GM10847 (cell line): ENCODE results near the gene TCF25.

ENCODE experiments used
- POLR2A ChIP-seq: IDR thresholded peaks from 2 replicates; pipeline ENCODE4 v1.6.1; 2011; ENCODE audit not compliant: insufficient read length; ENCODE audit errors: extremely low read depth

Gene TCF25

GRCh38 chr16:89863741-89864526 lies 9.5 kb upstream of the TCF25 start:
- TF ChIP-seq POLR2A: peak; percentile 14

GRCh38 chr16:89864527-89864820 lies 8.9 kb upstream of the TCF25 start:
- no peak for TF ChIP-seq POLR2A

- TF ChIP-seq POLR2A: no peak
Observed at GRCh38 chr16:89867918-89868317, 5.5 kb upstream of the TCF25 start.

GRCh38 chr16:89869911-89870310 lies 3.5 kb upstream of the TCF25 start:
- TF ChIP-seq POLR2A: no peak

- no peak for TF ChIP-seq POLR2A
Observed at GRCh38 chr16:89870440-89870839, 3.0 kb upstream of the TCF25 start.

- TF ChIP-seq POLR2A: no peak
Observed at GRCh38 chr16:89871895-89872294, 1.5 kb upstream of the TCF25 start.

- TF ChIP-seq POLR2A: no peak
Observed at GRCh38 chr16:89873972-89874689, 739 bp downstream of the TCF25 start.

GRCh38 chr16:89880477-89881367 lies 7.3 kb downstream of the TCF25 start:
- no peak for TF ChIP-seq POLR2A

- TF ChIP-seq POLR2A: no peak
Observed at GRCh38 chr16:89881368-89881730, 8.0 kb downstream of the TCF25 start.

GRCh38 chr16:89883346-89884040 lies 10.1 kb downstream of the TCF25 start:
- no peak for TF ChIP-seq POLR2A

- TF ChIP-seq POLR2A: no peak
Observed at GRCh38 chr16:89884041-89884421, 10.6 kb downstream of the TCF25 start.

GRCh38 chr16:89887243-89887642 lies 13.9 kb downstream of the TCF25 start:
- no peak for TF ChIP-seq POLR2A

- no peak for TF ChIP-seq POLR2A
Observed at GRCh38 chr16:89890200-89890599, 16.8 kb downstream of the TCF25 start.

GRCh38 chr16:89890886-89891657 lies 17.7 kb downstream of the TCF25 start:
- TF ChIP-seq POLR2A: no peak

GRCh38 chr16:89892055-89892630 lies 18.8 kb downstream of the TCF25 start:
- no peak for TF ChIP-seq POLR2A

GRCh38 chr16:89892635-89893034 lies 19.2 kb downstream of the TCF25 start:
- TF ChIP-seq POLR2A: no peak
